Ishikawa (cell line): ENCODE data around the gene CELSR1.

Source experiments
- CEBPB ChIP-seq: IDR thresholded peaks from 2 replicates; pipeline ENCODE4 v1.6.1; 2012
- CREB1 ChIP-seq: IDR thresholded peaks from 2 replicates; pipeline ENCODE4 v1.6.1; 2012; ENCODE audit warnings: low read depth
- EGR1 ChIP-seq: IDR thresholded peaks from 2 replicates; pipeline ENCODE4 v1.6.1; 2012
- EP300 ChIP-seq: IDR thresholded peaks from 2 replicates; pipeline ENCODE4 v1.6.1; 2012; ENCODE audit warnings: borderline replicate concordance
- FOXM1 ChIP-seq: IDR thresholded peaks from 2 replicates; pipeline ENCODE4 v1.6.1; 2012; ENCODE audit warnings: low read depth, borderline replicate concordance
- NFIC ChIP-seq: IDR thresholded peaks from 2 replicates; pipeline ENCODE4 v1.6.1; 2012
- RAD21 ChIP-seq: IDR thresholded peaks from 2 replicates; pipeline ENCODE4 v1.6.1; 2012; ENCODE audit warnings: low read depth
- TAF1 ChIP-seq: IDR thresholded peaks from 2 replicates; pipeline ENCODE4 v1.6.1; 2012; ENCODE audit warnings: low read depth, mild to moderate bottlenecking
- TCF12 ChIP-seq: IDR thresholded peaks from 2 replicates; pipeline ENCODE4 v1.6.1; 2012; ENCODE audit warnings: low read depth
- TEAD4 ChIP-seq: IDR thresholded peaks from 2 replicates; pipeline ENCODE4 v1.6.1; 2012
- YY1 ChIP-seq: IDR thresholded peaks from 2 replicates; pipeline ENCODE4 v1.6.1; 2012; ENCODE audit warnings: low read depth
- ZBTB7A ChIP-seq: IDR thresholded peaks from 2 replicates; pipeline ENCODE4 v1.6.1; 2012; ENCODE audit warnings: low read depth
- TF ChIP-seq, protein P1 (sequence below): IDR thresholded peaks from 2 replicates; pipeline ENCODE4 v1.6.1; 2012
- TF ChIP-seq, protein P2 (sequence below): IDR thresholded peaks from 2 replicates; pipeline ENCODE4 v1.6.1; 2012
- TF ChIP-seq, protein P3 (sequence below): IDR thresholded peaks from 2 replicates; pipeline ENCODE4 v1.6.1; 2012; ENCODE audit warnings: low read depth, mild to moderate bottlenecking

The CELSR1 gene

DNA sequence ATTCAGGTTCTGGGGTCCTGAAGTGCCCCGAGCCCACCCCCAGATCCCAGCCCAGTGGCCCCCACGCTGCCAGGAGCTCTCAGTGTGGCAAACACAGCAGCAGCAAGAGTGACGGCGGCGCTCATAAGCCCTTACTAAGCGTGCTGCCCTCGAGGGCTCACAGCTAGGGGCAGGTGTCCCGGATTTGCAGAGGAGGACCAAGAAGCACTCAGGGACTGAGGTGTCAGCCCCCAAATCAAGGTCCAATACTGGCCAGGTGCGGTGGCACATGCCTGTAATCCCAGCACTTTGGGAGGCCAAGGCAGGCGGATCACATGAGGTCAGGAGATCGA lies 25.4 kb downstream of the CELSR1 start:
- no peak for TF ChIP-seq FOXM1
- no peak for TF ChIP-seq TCF12
- TF ChIP-seq, protein P1, sequence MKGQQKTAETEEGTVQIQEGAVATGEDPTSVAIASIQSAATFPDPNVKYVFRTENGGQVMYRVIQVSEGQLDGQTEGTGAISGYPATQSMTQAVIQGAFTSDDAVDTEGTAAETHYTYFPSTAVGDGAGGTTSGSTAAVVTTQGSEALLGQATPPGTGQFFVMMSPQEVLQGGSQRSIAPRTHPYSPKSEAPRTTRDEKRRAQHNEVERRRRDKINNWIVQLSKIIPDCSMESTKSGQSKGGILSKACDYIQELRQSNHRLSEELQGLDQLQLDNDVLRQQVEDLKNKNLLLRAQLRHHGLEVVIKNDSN: no peak
- TF ChIP-seq RAD21: no peak
- no peak for TF ChIP-seq TEAD4
- no peak for TF ChIP-seq EGR1
- TF ChIP-seq CREB1: no peak
- no peak for TF ChIP-seq CEBPB
- TF ChIP-seq, protein P2, sequence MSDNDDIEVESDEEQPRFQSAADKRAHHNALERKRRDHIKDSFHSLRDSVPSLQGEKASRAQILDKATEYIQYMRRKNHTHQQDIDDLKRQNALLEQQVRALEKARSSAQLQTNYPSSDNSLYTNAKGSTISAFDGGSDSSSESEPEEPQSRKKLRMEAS: no peak
- TF ChIP-seq TAF1: no peak
- TF ChIP-seq, protein P3, sequence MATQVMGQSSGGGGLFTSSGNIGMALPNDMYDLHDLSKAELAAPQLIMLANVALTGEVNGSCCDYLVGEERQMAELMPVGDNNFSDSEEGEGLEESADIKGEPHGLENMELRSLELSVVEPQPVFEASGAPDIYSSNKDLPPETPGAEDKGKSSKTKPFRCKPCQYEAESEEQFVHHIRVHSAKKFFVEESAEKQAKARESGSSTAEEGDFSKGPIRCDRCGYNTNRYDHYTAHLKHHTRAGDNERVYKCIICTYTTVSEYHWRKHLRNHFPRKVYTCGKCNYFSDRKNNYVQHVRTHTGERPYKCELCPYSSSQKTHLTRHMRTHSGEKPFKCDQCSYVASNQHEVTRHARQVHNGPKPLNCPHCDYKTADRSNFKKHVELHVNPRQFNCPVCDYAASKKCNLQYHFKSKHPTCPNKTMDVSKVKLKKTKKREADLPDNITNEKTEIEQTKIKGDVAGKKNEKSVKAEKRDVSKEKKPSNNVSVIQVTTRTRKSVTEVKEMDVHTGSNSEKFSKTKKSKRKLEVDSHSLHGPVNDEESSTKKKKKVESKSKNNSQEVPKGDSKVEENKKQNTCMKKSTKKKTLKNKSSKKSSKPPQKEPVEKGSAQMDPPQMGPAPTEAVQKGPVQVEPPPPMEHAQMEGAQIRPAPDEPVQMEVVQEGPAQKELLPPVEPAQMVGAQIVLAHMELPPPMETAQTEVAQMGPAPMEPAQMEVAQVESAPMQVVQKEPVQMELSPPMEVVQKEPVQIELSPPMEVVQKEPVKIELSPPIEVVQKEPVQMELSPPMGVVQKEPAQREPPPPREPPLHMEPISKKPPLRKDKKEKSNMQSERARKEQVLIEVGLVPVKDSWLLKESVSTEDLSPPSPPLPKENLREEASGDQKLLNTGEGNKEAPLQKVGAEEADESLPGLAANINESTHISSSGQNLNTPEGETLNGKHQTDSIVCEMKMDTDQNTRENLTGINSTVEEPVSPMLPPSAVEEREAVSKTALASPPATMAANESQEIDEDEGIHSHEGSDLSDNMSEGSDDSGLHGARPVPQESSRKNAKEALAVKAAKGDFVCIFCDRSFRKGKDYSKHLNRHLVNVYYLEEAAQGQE: no peak
- TF ChIP-seq NFIC: no peak
- TF ChIP-seq YY1: no peak

DNA sequence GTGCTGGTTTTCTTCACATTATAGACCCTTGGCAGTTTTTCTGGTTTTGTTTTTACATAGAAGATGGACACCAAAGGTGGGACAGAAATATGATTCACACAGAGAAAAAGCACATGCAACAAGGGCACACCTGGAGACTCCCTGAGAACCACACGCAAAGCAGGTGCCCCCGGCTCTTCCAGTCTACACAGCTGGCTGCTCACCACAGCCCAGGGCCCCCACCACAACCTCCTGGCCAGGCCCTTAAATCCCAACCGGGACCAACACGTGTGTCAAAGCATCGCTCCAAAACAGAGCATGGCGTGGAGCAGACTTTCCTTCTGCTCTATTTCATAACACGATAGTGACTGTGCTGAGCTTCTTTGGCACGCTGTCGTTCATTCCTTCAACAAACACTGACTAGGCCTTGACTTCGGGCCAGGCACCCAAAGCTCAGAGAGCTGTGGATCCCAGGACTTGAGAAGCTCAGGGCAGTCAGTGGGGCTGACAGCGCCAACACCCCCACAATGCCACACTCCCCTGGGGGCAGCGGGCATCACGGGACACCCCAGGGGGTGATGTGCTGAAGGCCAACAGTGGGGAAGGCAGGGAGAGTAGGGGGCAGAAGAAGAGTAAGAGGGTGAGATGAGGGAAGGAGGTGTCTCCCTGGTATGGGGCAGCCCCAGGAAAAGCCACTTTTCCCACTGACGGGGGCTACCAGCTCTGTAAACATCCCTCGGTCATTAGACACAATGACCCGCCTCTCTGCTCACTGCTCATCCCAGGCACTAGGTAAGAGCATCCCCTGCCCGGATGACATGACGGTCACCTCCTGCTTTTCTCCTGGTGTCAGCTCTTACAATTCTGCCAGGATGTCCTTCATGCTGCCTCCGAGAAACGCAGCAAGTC lies 26.0 kb downstream of the CELSR1 start:
- TF ChIP-seq, protein P3: no peak
- TF ChIP-seq RAD21: no peak
- no peak for TF ChIP-seq CREB1
- TF ChIP-seq, protein P1: no peak
- no peak for TF ChIP-seq NFIC
- TF ChIP-seq, protein P2: no peak
- no peak for TF ChIP-seq EGR1
- no peak for TF ChIP-seq TEAD4
- TF ChIP-seq TAF1: no peak
- TF ChIP-seq EP300: no peak
- no peak for TF ChIP-seq FOXM1

DNA sequence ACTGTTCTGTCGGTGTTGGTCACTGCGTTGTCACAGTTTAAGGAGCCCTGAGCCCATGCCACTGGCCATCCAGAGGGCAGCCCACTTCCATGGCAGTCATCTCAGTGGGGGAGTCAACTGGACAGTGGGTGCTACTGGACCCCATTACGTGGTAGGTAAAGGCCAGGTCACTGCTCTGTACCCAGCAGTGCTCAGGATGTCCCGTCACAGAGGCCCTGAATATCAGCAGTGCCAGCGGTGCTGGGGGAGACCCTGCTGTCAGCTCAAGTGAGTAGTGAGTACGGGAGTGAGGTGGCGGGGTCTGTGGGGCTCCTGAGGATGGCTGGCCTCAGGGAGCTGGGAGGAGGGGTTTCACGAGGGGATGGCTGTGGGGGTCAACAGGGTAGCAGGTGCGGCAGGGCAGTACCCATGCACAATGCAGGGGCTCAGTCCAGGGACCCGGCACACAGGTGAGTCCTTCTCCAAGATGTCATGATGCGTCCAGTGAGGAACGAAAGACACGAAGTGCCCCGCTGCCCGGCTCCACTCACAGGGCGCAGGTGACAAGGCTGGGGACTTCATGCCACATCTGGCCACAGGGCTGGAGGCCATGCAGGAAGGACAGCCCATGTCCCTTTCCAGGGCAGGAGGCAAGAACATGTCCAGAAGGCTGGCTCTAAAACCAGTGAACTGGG lies 27.9 kb downstream of the CELSR1 start:
- TF ChIP-seq, protein P2: no peak
- TF ChIP-seq, protein P1: no peak

GRCh38 chr22:46508491-46508999 lies 28.9 kb downstream of the CELSR1 start:
- TF ChIP-seq TCF12 (no peak), CREB1 (no peak), ZBTB7A (no peak), TAF1 (no peak), EGR1 (no peak), FOXM1 (no peak), EP300 (no peak), NFIC (no peak), YY1 (no peak)
- TF ChIP-seq, protein P3: no peak
